KMS-11 (cell line): ENCODE measurements around the gene WSCD1.

Experiments used
- H2AFZ ChIP-seq: fragments of 200-600 bp; sonication (generic); 2 replicates; pipeline ENCODE4 v1.6.1; 2016; ENCODE audit warnings: antibody characterized with exemption, mixed run types, low read depth
- H3K27ac ChIP-seq: fragments of 200-600 bp; sonication (generic); 2 replicates; pipeline ENCODE4 v1.6.1; 2016; ENCODE audit warnings: mild to moderate bottlenecking, mixed run types
- H3K27me3 ChIP-seq: fragments of 200-600 bp; sonication (generic); 2 replicates; pipeline ENCODE4 v1.6.1; 2017; ENCODE audit warnings: mild to moderate bottlenecking, low read depth, mixed run types, moderate library complexity; ENCODE audit not compliant: insufficient read depth
- H3K36me3 ChIP-seq: fragments of 200-600 bp; sonication (generic); 2 replicates; pipeline ENCODE4 v1.6.1; 2017; ENCODE audit warnings: mild to moderate bottlenecking, mixed run types; ENCODE audit not compliant: insufficient read depth
- H3K4me1 ChIP-seq: fragments of 200-600 bp; sonication (generic); 2 replicates; pipeline ENCODE4 v1.6.1; 2016; ENCODE audit warnings: mild to moderate bottlenecking, low read depth, mixed run types; ENCODE audit not compliant: poor library complexity, severe bottlenecking
- H3K4me2 ChIP-seq: fragments of 200-600 bp; sonication (generic); 2 replicates; pipeline ENCODE4 v1.7.0; 2016; ENCODE audit warnings: mild to moderate bottlenecking, mixed run types
- H3K4me3 ChIP-seq: fragments of 200-600 bp; sonication (generic); IDR thresholded peaks from 2 replicates; pipeline ENCODE4 v1.6.1; 2017; ENCODE audit warnings: low read depth, low read length, mixed read lengths; ENCODE audit not compliant: insufficient read depth
- H3K79me2 ChIP-seq: fragments of 200-600 bp; sonication (generic); 2 replicates; pipeline ENCODE4 v1.6.1; 2016; ENCODE audit warnings: low read depth, mixed run types; ENCODE audit not compliant: insufficient read depth
- H3K9ac ChIP-seq: fragments of 200-600 bp; sonication (generic); 2 replicates; pipeline ENCODE4 v1.6.1; 2016; ENCODE audit warnings: mild to moderate bottlenecking, mixed run types
- H4K20me1 ChIP-seq: fragments of 200-600 bp; sonication (generic); 2 replicates; pipeline ENCODE4 v1.6.1; 2016; ENCODE audit warnings: mild to moderate bottlenecking, mixed run types; ENCODE audit not compliant: insufficient read depth
- TF ChIP-seq, protein P1 (sequence below): fragments of 200-600 bp; sonication (generic); conservative IDR thresholded peaks from 2 replicates; pipeline ENCODE4 v1.6.1; 2017; ENCODE audit warnings: low read depth, mild to moderate bottlenecking, antibody characterized with exemption, low read length, moderate library complexity, mixed read lengths

WSCD1 gene

DNA sequence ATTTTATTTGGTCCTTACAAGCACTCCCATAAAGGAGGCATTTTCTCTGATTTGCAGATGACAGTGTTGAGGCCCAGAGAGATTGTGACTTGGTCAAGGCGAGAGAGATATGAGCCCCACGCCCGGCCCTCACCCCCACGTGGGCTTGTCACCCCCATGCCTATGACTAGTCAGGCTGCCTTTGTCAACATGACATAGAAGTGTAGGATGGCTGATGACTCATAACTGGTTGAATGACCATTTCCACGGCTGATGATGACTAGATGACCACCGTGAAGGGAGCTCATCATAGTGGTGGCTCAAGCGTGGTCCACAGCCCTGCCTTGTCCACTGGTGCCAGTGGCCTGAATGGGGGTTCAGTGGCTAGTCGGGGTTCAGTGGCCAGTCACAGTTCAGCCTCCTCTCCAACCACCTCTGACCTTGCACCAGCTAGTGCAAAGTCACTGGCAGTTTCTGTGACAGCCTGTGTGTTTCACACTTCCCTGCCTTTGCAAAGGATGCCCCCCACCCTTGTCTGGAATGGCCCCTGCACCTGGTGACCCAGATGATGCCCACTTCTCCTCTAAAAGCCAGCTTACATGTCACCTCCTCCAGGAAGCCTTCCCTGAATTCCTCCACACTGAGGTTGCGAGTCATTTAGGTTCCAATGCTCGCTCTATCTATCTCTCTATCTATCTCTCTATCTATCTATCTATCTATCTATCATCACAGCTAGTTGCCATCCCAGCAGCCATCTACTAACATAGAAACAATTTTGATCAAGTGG is 3.8 kb upstream of the WSCD1 start:
- Histone ChIP-seq H3K4me1 (no peaks in the 10 kb centered on the region), H2AFZ (no peak overlapping the region), H3K9ac (no peak overlapping the region), H3K36me3 (no peaks in the 10 kb centered on the region), H3K27ac (no peak overlapping the region), H3K4me2 (no peak overlapping the region), H3K27me3 (no peaks in the 10 kb centered on the region), H3K4me3 (no peak overlapping the region), H4K20me1 (no peaks in the 10 kb centered on the region), H3K79me2 (no peaks in the 10 kb centered on the region)
- TF ChIP-seq, protein P1, sequence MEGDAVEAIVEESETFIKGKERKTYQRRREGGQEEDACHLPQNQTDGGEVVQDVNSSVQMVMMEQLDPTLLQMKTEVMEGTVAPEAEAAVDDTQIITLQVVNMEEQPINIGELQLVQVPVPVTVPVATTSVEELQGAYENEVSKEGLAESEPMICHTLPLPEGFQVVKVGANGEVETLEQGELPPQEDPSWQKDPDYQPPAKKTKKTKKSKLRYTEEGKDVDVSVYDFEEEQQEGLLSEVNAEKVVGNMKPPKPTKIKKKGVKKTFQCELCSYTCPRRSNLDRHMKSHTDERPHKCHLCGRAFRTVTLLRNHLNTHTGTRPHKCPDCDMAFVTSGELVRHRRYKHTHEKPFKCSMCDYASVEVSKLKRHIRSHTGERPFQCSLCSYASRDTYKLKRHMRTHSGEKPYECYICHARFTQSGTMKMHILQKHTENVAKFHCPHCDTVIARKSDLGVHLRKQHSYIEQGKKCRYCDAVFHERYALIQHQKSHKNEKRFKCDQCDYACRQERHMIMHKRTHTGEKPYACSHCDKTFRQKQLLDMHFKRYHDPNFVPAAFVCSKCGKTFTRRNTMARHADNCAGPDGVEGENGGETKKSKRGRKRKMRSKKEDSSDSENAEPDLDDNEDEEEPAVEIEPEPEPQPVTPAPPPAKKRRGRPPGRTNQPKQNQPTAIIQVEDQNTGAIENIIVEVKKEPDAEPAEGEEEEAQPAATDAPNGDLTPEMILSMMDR, result no peak

DNA sequence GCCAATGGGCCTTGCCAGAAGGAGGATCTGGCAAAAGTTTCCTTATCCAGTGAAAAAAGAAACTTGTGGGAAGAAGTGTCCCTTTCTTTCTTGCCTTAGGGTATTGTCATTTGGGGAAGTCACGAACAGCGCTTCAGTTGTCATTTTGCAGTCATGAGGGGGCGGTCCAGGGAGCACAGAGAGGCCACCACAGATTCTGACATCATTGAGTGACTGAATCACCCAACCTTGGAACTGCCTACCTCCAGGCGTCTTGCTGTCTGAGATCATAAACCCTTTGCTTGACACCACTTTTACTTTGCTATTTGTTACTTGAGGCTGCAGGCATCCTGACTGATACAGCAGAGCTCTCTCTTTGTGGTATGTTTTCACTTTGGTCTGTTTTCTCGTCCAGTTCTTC is 3.1 kb upstream of the WSCD1 start:
- Histone ChIP-seq H3K27ac (no peak overlapping the region), H3K27me3 (no peaks in the 10 kb centered on the region), H3K4me3 (no peak overlapping the region), H4K20me1 (no peaks in the 10 kb centered on the region), H2AFZ (no peak overlapping the region), H3K4me1 (no peaks in the 10 kb centered on the region), H3K4me2 (no peak overlapping the region), H3K79me2 (no peaks in the 10 kb centered on the region), H3K9ac (no peak overlapping the region), H3K36me3 (no peaks in the 10 kb centered on the region)
- TF ChIP-seq, protein P1, result no peak

DNA sequence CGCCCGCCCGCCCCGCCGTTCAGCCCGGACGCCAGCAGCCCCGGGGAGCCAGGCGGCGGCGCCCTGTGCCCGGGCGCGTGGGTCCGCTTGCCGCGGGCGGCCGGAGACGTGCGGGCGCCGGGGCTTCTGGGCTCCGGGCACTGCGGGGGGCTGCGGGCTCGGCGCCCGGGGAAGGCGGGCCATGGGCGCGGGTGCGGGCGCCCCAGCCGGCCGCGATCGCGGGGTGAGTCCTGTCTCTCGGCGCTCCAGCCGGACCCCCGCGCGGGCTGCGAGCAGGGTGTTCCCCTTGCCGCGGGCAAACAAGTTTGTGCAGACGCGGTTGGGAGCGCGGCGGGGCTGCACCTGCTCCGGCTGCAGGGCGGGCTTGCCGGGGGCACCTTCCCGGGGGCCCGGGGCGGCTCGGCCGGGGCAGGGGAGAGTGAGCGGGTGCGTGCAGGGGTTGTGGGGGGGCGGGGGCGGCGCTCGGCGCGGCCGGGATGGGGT is 292 bp downstream of the WSCD1 start:
- TF ChIP-seq, protein P1, result no peak
- Histone ChIP-seq H2AFZ (no peak overlapping the region), H3K4me3 (no peak overlapping the region), H4K20me1 (no peaks in the 10 kb centered on the region), H3K79me2 (no peaks in the 10 kb centered on the region), H3K4me1 (no peaks in the 10 kb centered on the region), H3K36me3 (no peaks in the 10 kb centered on the region), H3K27me3 (no peaks in the 10 kb centered on the region), H3K27ac (no peak overlapping the region), H3K4me2 (no peak overlapping the region), H3K9ac (no peak overlapping the region)

DNA sequence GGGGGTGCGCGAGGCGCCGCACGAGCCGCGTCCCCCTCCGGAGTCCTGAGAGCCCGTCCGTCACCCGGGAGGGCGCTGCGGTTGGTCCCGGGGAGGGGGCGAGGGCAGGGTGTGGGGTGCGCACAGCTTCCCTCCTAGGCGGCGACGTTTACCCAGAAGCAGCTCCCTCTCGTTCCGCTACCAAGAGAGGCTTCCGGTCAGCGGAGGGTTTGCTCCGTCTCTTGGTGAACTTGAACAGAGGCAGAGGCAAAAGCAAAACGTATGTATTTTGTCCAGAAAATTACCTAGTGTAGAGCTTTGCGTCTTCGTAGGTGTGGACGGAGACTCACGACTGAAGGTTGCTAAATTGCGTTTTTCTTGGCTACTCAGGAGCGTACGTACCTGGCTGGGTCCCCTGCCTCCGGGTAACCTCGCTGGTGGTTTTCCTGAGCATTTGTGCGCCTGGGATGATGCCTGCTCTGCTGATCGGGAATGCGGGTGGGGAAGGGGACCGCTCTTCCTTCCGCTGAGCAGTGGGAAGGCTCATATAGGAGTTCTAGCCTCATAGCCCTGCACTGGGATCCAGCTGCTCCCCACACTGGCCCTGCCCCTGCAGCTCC is 833 bp downstream of the WSCD1 start:
- Histone ChIP-seq H3K4me2 (peak overlapping the region; percentile 17; the same call in 1 of the 2 replicates), H3K27me3 (no peaks in the 10 kb centered on the region), H3K27ac (no peak overlapping the region), H3K4me1 (no peaks in the 10 kb centered on the region), H4K20me1 (no peaks in the 10 kb centered on the region), H3K79me2 (no peaks in the 10 kb centered on the region), H3K9ac (no peak overlapping the region), H2AFZ (no peak overlapping the region; the same call in 1 of the 2 replicates), H3K36me3 (no peaks in the 10 kb centered on the region), H3K4me3 (no peak overlapping the region)
- TF ChIP-seq, protein P1, result no peak
